ENCODE results near the gene NTSR2.

NTSR2 gene

GRCh38 chr2:11669454-11670291, at the start of gene NTSR2:
Gene NTSR2, minus strand, starts transcription at chr2:11670195. Its CDS starts 66 bp downstream, at chr2:11670129.
- no peak for DNase-seq

GRCh38 chr2:11719230-11719977, 49.4 kb upstream of the NTSR2 start:
- DNase-seq: no peak

GRCh38 chr2:11718606-11719005, 48.6 kb upstream of the NTSR2 start:
- DNase-seq: no peak

- DNase-seq: no peak
Observed at GRCh38 chr2:11717623-11718022, 47.6 kb upstream of the NTSR2 start.

GRCh38 chr2:11716689-11717321, 46.8 kb upstream of the NTSR2 start:
- DNase-seq: no peak

- DNase-seq: no peak
Observed at GRCh38 chr2:11715987-11716652, 46.1 kb upstream of the NTSR2 start.

GRCh38 chr2:11713815-11714214, 43.8 kb upstream of the NTSR2 start:
- no peak for DNase-seq

GRCh38 chr2:11712866-11713265, 42.9 kb upstream of the NTSR2 start:
- no peak for DNase-seq

GRCh38 chr2:11711751-11712150, 41.8 kb upstream of the NTSR2 start:
- DNase-seq: no peak

- no peak for DNase-seq
Observed at GRCh38 chr2:11711354-11711716, 41.3 kb upstream of the NTSR2 start.

GRCh38 chr2:11710632-11711353, 40.8 kb upstream of the NTSR2 start:
- no peak for DNase-seq

GRCh38 chr2:11710210-11710609, 40.2 kb upstream of the NTSR2 start:
- DNase-seq: no peak

GRCh38 chr2:11709293-11709692, 39.3 kb upstream of the NTSR2 start:
- no peak for DNase-seq

GRCh38 chr2:11708106-11708505, 38.1 kb upstream of the NTSR2 start:
- DNase-seq: no peak

- DNase-seq: no peak
Observed at GRCh38 chr2:11705711-11706110, 35.7 kb upstream of the NTSR2 start.

- DNase-seq: no peak
Observed at GRCh38 chr2:11705063-11705462, 35.1 kb upstream of the NTSR2 start.

GRCh38 chr2:11703700-11704099, 33.7 kb upstream of the NTSR2 start:
- DNase-seq: no peak

- no peak for DNase-seq
Observed at GRCh38 chr2:11702946-11703345, 33.0 kb upstream of the NTSR2 start.

GRCh38 chr2:11701751-11702301, 31.8 kb upstream of the NTSR2 start:
- no peak for DNase-seq

GRCh38 chr2:11701206-11701605, 31.2 kb upstream of the NTSR2 start:
- no peak for DNase-seq

GRCh38 chr2:11699686-11700670, 30.0 kb upstream of the NTSR2 start:
- DNase-seq: no peak
